OCI-LY1 (cell line): ENCODE data around the gene NXN.
"Not testable (repeated sequence)": the region's sequence is repeated elsewhere in the genome, so short reads cannot be mapped to it uniquely, and the experiment has no call there.

ENCODE experiments used
- H2AFZ ChIP-seq: fragments of 200-600 bp; sonication (generic), shearing (Covaris generic); 2 replicates; pipeline ENCODE4 v1.6.0; 2014; ENCODE audit warnings: antibody characterized with exemption, mild to moderate bottlenecking, low read length
- H3F3A ChIP-seq: fragments of 200-600 bp; sonication (generic), shearing (Covaris generic); 2 replicates; pipeline ENCODE4 v1.6.0; 2014; ENCODE audit warnings: mild to moderate bottlenecking, antibody characterized with exemption, low read length, moderate library complexity; ENCODE audit not compliant: insufficient read depth
- H3K27ac ChIP-seq: fragments of 200-600 bp; sonication (generic); 2 replicates; pipeline ENCODE4 v1.5.1; 2014; ENCODE audit warnings: low read length, mixed run types, mild to moderate bottlenecking, low read depth; ENCODE audit not compliant: poor library complexity, severe bottlenecking
- H3K27me3 ChIP-seq: fragments of 200-600 bp; sonication (generic); 2 replicates; pipeline ENCODE4 v1.6.0; 2014; ENCODE audit warnings: antibody characterized with exemption, mild to moderate bottlenecking, low read length, moderate library complexity; ENCODE audit not compliant: insufficient read depth
- H3K36me3 ChIP-seq: fragments of 200-600 bp; sonication (generic); 2 replicates; pipeline ENCODE4 v1.6.1; 2014; ENCODE audit warnings: mild to moderate bottlenecking, antibody characterized with exemption, low read length, moderate library complexity, mixed read lengths; ENCODE audit not compliant: insufficient read depth
- H3K4me1 ChIP-seq: fragments of 200-600 bp; sonication (generic); 2 replicates; pipeline ENCODE4 v1.5.1; 2014; ENCODE audit warnings: mild to moderate bottlenecking, low read length, moderate library complexity; ENCODE audit not compliant: insufficient read depth, severe bottlenecking
- H3K4me2 ChIP-seq: fragments of 200-600 bp; sonication (generic), shearing (Covaris generic); 2 replicates; pipeline ENCODE4 v1.6.1; 2014; ENCODE audit warnings: low read length
- H3K4me3 ChIP-seq: fragments of 200-600 bp; sonication (generic); 2 replicates; pipeline ENCODE4 v1.5.1; 2014; ENCODE audit warnings: low read length, low read depth, mild to moderate bottlenecking, mixed read lengths; ENCODE audit not compliant: poor library complexity, severe bottlenecking
- H3K79me2 ChIP-seq: fragments of 200-600 bp; shearing (Covaris generic); 2 replicates; pipeline ENCODE4 v1.6.1; 2016; ENCODE audit warnings: mixed run types, low read length, mixed read lengths; ENCODE audit not compliant: insufficient read depth
- H3K9ac ChIP-seq: fragments of 200-600 bp; sonication (generic), shearing (Covaris generic); 2 replicates; pipeline ENCODE4 v1.6.1; 2014; ENCODE audit warnings: mild to moderate bottlenecking, low read length, mixed read lengths
- H3K9me2 ChIP-seq: fragments of 200-600 bp; sonication (generic), shearing (Covaris generic); 2 replicates; pipeline ENCODE4 v1.6.1; 2014; ENCODE audit warnings: low read depth, mild to moderate bottlenecking, low read length, mixed read lengths
- H3K9me3 ChIP-seq: fragments of 200-600 bp; shearing (Covaris generic); 2 replicates; pipeline ENCODE4 v1.6.1; 2014; ENCODE audit warnings: low read length, mixed read lengths
- H4K20me1 ChIP-seq: fragments of 200-600 bp; sonication (generic), shearing (Covaris generic); 2 replicates; pipeline ENCODE4 v1.6.0; 2016; ENCODE audit warnings: mild to moderate bottlenecking, low read length; ENCODE audit not compliant: insufficient read depth
- EZH2 ChIP-seq: fragments of 200-600 bp; sonication (generic), shearing (Covaris generic); IDR thresholded peaks from 2 replicates; pipeline ENCODE4 v1.8.0; 2017; ENCODE audit warnings: borderline replicate concordance, mixed run types, mild to moderate bottlenecking, antibody characterized with exemption, low read length, moderate library complexity, mixed read lengths
- TF ChIP-seq, protein P1 (sequence below): fragments of 200-600 bp; sonication (generic), shearing (Covaris generic); IDR thresholded peaks from 2 replicates; pipeline ENCODE4 v1.5.1; 2017; ENCODE audit warnings: mild to moderate bottlenecking, antibody characterized with exemption, low read length, moderate library complexity, mixed read lengths

The NXN gene

DNA sequence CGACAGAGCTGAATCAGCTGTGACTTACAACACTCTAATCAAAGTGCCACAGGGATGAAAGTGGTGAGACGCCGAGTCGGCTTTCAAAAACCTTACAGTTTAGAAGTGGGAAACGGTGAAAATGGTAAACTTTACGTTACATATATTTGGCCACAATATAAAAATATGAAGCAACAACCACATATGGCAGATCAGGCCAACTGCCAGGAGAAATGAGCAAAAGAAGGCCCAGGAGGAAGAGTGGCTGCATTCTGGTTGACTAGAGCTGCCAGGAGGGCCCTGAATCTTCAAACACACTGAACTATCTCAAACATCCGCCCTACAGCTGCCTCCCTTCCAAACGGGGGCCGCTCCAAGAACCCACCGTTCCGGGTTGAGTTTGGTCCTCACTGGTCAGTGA is 141.1 kb downstream of the NXN start:
- no peaks in the 10 kb centered on the region for H4K20me1 ChIP-seq

DNA sequence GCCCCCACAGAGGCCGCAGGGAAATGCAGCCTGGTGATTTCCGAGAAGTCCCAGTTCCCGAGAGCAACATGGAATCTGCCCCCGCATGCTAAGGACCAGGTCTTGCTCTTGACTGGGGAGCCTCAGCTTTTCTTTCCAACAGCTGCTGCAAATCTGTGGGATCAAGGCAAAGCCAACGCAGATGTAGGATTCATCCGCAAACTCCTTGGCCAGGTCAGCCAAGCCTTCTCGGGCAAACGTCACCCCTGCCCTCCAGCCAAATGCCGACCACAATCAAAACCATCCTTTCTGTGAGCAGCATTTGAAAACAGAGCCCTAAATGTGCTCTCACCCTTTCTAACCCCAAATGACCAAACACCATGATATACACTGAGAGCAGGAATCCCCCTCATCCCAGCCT is 143.4 kb downstream of the NXN start:
- Histone ChIP-seq H4K20me1 (no peaks in the 10 kb centered on the region), H3K27ac (no peak overlapping the region)

More for the DNA sequence above, 141.1 kb downstream of the NXN start:
- 0 out of 2 replicates have a peak, but pooled peaks cover 2% of the 10 kb centered on the region for H3K9me3 ChIP-seq
- H3K4me1 ChIP-seq: peaks cover 3% of the 10 kb centered on the region
- no peak overlapping the region for H3K4me3 ChIP-seq
- H3F3A ChIP-seq: no peaks in the 10 kb centered on the region
- H3K9me2 ChIP-seq: no peaks in the 10 kb centered on the region
- H3K79me2 ChIP-seq: no peaks in the 10 kb centered on the region
- H3K36me3 ChIP-seq: no peaks in the 10 kb centered on the region; the same call in 1 of the 2 replicates
- no peak overlapping the region for H2AFZ ChIP-seq
- TF ChIP-seq, protein P1, sequence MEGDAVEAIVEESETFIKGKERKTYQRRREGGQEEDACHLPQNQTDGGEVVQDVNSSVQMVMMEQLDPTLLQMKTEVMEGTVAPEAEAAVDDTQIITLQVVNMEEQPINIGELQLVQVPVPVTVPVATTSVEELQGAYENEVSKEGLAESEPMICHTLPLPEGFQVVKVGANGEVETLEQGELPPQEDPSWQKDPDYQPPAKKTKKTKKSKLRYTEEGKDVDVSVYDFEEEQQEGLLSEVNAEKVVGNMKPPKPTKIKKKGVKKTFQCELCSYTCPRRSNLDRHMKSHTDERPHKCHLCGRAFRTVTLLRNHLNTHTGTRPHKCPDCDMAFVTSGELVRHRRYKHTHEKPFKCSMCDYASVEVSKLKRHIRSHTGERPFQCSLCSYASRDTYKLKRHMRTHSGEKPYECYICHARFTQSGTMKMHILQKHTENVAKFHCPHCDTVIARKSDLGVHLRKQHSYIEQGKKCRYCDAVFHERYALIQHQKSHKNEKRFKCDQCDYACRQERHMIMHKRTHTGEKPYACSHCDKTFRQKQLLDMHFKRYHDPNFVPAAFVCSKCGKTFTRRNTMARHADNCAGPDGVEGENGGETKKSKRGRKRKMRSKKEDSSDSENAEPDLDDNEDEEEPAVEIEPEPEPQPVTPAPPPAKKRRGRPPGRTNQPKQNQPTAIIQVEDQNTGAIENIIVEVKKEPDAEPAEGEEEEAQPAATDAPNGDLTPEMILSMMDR: no peak
- TF ChIP-seq EZH2: no peak
- no peaks in the 10 kb centered on the region for H3K27me3 ChIP-seq
- no peak overlapping the region for H3K9ac ChIP-seq
- H3K4me2 ChIP-seq: no peak overlapping the region
- H3K27ac ChIP-seq: no peak overlapping the region

DNA sequence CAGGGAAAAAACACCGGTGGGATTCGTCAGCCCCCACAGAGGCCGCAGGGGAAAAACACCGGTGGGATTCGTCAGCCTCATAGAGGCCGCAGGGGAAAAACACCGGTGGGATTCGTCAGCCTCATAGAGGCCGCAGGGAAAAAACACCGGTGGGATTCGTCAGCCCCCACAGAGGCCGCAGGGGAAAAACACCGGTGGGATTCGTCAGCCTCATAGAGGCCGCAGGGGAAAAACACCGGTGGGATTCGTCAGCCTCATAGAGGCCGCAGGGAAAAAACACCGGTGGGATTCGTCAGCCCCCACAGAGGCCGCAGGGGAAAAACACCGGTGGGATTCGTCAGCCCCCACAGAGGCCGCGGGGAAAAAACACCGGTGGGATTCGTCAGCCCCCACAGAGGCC is 143.9 kb downstream of the NXN start:
- not testable (repeated sequence) for H3F3A ChIP-seq, H3K27ac ChIP-seq, H2AFZ ChIP-seq, H3K9me2 ChIP-seq, H3K4me1 ChIP-seq, H3K4me3 ChIP-seq, H3K9me3 ChIP-seq, H4K20me1 ChIP-seq, H3K27me3 ChIP-seq, H3K4me2 ChIP-seq, H3K36me3 ChIP-seq, H3K79me2 ChIP-seq, H3K9ac ChIP-seq

More for the DNA sequence above, 143.4 kb downstream of the NXN start:
- Histone ChIP-seq H3K79me2 (no peaks in the 10 kb centered on the region), H3K4me1 (peaks cover 3% of the 10 kb centered on the region), H3K4me2 (no peak overlapping the region), H3F3A (no peaks in the 10 kb centered on the region), H3K36me3 (no peaks in the 10 kb centered on the region; the same call in 1 of the 2 replicates), H2AFZ (no peak overlapping the region), H3K27me3 (no peaks in the 10 kb centered on the region), H3K9me3 (peaks cover 2% of the 10 kb centered on the region; the same call in 1 of the 2 replicates), H3K4me3 (no peak overlapping the region), H3K9ac (no peak overlapping the region), H3K9me2 (no peaks in the 10 kb centered on the region)
- TF ChIP-seq, protein P1: no peak
- no peak for TF ChIP-seq EZH2

DNA sequence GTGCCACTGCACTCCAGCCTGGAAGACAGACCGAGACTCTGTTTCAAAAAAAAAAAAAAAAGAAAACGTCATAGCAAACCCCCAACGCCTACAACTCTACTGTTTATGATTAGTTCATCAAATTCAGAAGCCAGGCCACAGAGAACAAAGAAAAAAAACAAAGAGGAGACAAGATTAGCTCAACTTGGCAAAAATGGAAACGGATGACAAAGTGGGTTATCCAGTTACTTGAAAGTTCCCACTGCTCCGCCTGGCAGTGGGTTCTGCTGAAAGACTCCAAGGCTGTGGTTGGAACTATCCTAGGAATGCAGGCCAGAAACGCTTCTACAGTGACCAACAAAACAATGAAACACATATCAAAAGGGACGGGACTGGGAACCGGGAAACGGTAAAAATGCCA is 144.3 kb downstream of the NXN start:
- Histone ChIP-seq H3K36me3 (no peaks in the 10 kb centered on the region; the same call in 1 of the 2 replicates), H2AFZ (no peak overlapping the region), H3K4me3 (no peak overlapping the region), H3K4me2 (no peak overlapping the region), H3K79me2 (no peaks in the 10 kb centered on the region), H3K4me1 (peaks cover 3% of the 10 kb centered on the region), H3K27me3 (0 out of 2 replicates have a peak, but pooled peaks cover 1% of the 10 kb centered on the region), H3K9ac (no peak overlapping the region), H4K20me1 (no peaks in the 10 kb centered on the region), H3K9me3 (no peaks in the 10 kb centered on the region; the same call in 1 of the 2 replicates), H3K9me2 (no peaks in the 10 kb centered on the region), H3F3A (no peaks in the 10 kb centered on the region), H3K27ac (no peak overlapping the region)
- TF ChIP-seq EZH2: no peak
- TF ChIP-seq, protein P1: no peak
